Measurements from ENCODE around the gene NPTXR. TPM values are rescaled to one million over a fixed set of nuclear protein-coding genes. Genes with fewer than 3 reads are reported as not detected.

NPTXR gene
- total RNA-seq, 2 experiments from 2014 or later: 4.2 to 4.6 TPM

GRCh38 chr22:38845004-38845740, 1.3 kb upstream of the NPTXR start:
- Histone ChIP-seq H3K9me3 (ENCODE audit: control insufficient read depth in 1 of 2, insufficient read depth in 1 of 2, low read length in 2 of 2) (no peaks in the 10 kb centered on the region), H3K36me3 (ENCODE audit: insufficient read depth, low read length) (no peaks in the 10 kb centered on the region), H3K27me3 (ENCODE audit: control insufficient read depth in 1 of 2, insufficient read depth in 2 of 2, low read length in 2 of 2) (peaks cover 5 to 12% of the 10 kb centered on the region in 2 experiments), H3K4me3 (ENCODE audit: low read length) (no peak overlapping the region), H3K4me1 (ENCODE audit: insufficient read depth, low read length) (peaks cover 24% of the 10 kb centered on the region), H3K27ac (ENCODE audit: low read depth in 1 of 2, low read length in 2 of 2) (no peak overlapping the region)
- TF ChIP-seq CTCF (IDR thresholded peaks at IDR 0.05): no peak
- ChIA-PET POLR2A (interaction anchor here (2.0 to 2.6 kb wide), 3 partner anchors 25 to 113 kb away, joined by 7 to 50 read pairs (median 33); partner anchors contain the start of gene SUN2), CTCF (no interaction called here)
- H3K4me1 Mint-ChIP-seq (ENCODE audit: low read depth): peaks cover 29% of the 10 kb centered on the region
- peak overlapping the region; percentile 76 for H3K4me3 Mint-ChIP-seq
- intact Hi-C loops (cut with DNase I, micrococcal nuclease): no loop called here
- H3K36me3 Mint-ChIP-seq (ENCODE audit: low read depth): no peaks in the 10 kb centered on the region
- H3K27me3 Mint-ChIP-seq: peaks cover 15% of the 10 kb centered on the region
- ATAC-seq (ENCODE audit: poor library complexity): no peak
- no peaks in the 10 kb centered on the region for H3K9me3 Mint-ChIP-seq
- H3K27ac Mint-ChIP-seq: no peak overlapping the region
- DNase-seq: no peak

- no peak for TF ChIP-seq CTCF (IDR thresholded peaks at IDR 0.05)
- intact Hi-C loops (cut with DNase I, micrococcal nuclease): loop anchor here (5.0 kb wide), 3 partner anchors 87 to 112 kb away; partner anchors contain the start of gene SUN2 (in 1 of the 2)
- Mint-ChIP-seq H3K27me3 (peaks cover 21% of the 10 kb centered on the region), H3K36me3 (ENCODE audit: low read depth) (no peaks in the 10 kb centered on the region), H3K9me3 (no peaks in the 10 kb centered on the region), H3K27ac (no peak overlapping the region), H3K4me3 (peak overlapping the region; percentile 76), H3K4me1 (ENCODE audit: low read depth) (peaks cover 30% of the 10 kb centered on the region)
- peaks cover 5 to 12% of the 10 kb centered on the region in 2 experiments for H3K27me3 ChIP-seq (ENCODE audit: control insufficient read depth in 1 of 2, insufficient read depth in 2 of 2, low read length in 2 of 2)
- no peaks in the 10 kb centered on the region for H3K9me3 ChIP-seq (ENCODE audit: control insufficient read depth in 1 of 2, insufficient read depth in 1 of 2, low read length in 2 of 2)
- H3K4me3 ChIP-seq (ENCODE audit: low read length): peak overlapping the region; percentile 34
- ATAC-seq (ENCODE audit: poor library complexity) (no peak), DNase-seq (no peak)
- peaks cover 24% of the 10 kb centered on the region for H3K4me1 ChIP-seq (ENCODE audit: insufficient read depth, low read length)
- no peaks in the 10 kb centered on the region for H3K36me3 ChIP-seq (ENCODE audit: insufficient read depth, low read length)
- ChIA-PET POLR2A (interaction anchor here (0.9 to 2.6 kb wide), 6 partner anchors 26 to 308 kb away, joined by 3 to 50 read pairs (median 6); partner anchors contain the start of genes CBX7, SUN2 and TOMM22), CTCF (interaction anchor here (0.5 to 1.3 kb wide), 2 partner anchors 75 to 1840 kb away, joined by 4 read pairs; no protein-coding TSS in a partner anchor)
- H3K27ac ChIP-seq (ENCODE audit: low read depth in 1 of 2, low read length in 2 of 2): no peak overlapping the region
These were observed 631 bp upstream of the NPTXR start for GRCh38 chr22:38844315-38845003.

GRCh38 chr22:38843201-38843656, 599 bp downstream of the NPTXR start:
- ATAC-seq (ENCODE audit: poor library complexity): peak; percentile 88
- H3K4me3 Mint-ChIP-seq: no peak overlapping the region
- H3K27me3 Mint-ChIP-seq: peaks cover 21% of the 10 kb centered on the region
- no peak for TF ChIP-seq CTCF (IDR thresholded peaks at IDR 0.05)
- Histone ChIP-seq H3K9me3 (ENCODE audit: control insufficient read depth in 1 of 2, insufficient read depth in 1 of 2, low read length in 2 of 2) (no peaks in the 10 kb centered on the region), H3K4me1 (ENCODE audit: insufficient read depth, low read length) (peaks cover 24% of the 10 kb centered on the region), H3K27me3 (ENCODE audit: control insufficient read depth in 1 of 2, insufficient read depth in 2 of 2, low read length in 2 of 2) (peaks cover 5 to 12% of the 10 kb centered on the region in 2 experiments), H3K27ac (ENCODE audit: low read depth in 1 of 2, low read length in 2 of 2) (no peak overlapping the region), H3K36me3 (ENCODE audit: insufficient read depth, low read length) (no peaks in the 10 kb centered on the region), H3K4me3 (ENCODE audit: low read length) (no peak overlapping the region)
- CTCF ChIA-PET: interaction anchor here (0.7 to 1.3 kb wide), 4 partner anchors 27 to 87 kb away, joined by 3 to 4 read pairs (median 4); no protein-coding TSS in a partner anchor
- H3K9me3 Mint-ChIP-seq: no peaks in the 10 kb centered on the region
- POLR2A ChIA-PET: interaction anchor here (0.7 to 2.6 kb wide), 18 partner anchors 9 to 466 kb away, joined by 3 to 50 read pairs (median 4); partner anchors contain the start of genes CBX6, GTPBP1, SUN2 and TOMM22
- no peak overlapping the region for H3K27ac Mint-ChIP-seq
- H3K36me3 Mint-ChIP-seq (ENCODE audit: low read depth): no peaks in the 10 kb centered on the region
- intact Hi-C loops (cut with DNase I, micrococcal nuclease): loop anchor here (5.0 kb wide), 3 partner anchors 86 to 111 kb away; partner anchors contain the start of gene SUN2 (in 1 of the 2)
- peak in 13 of 14 experiments; percentile 23 to 87 (median 59) for DNase-seq
- peaks cover 30% of the 10 kb centered on the region for H3K4me1 Mint-ChIP-seq (ENCODE audit: low read depth)

Data from CD4-positive, alpha-beta T cell (primary cell).